ENCODE measurements around the gene ADAM23.

ADAM23 gene

GRCh38 chr2:206533977-206534376 is 90.6 kb downstream of the ADAM23 start:
- H3K27me3 ChIP-seq (ENCODE audit: low read length), result no peaks in the 10 kb centered on the region
- H3K9ac ChIP-seq (ENCODE audit: low read length), result no peak overlapping the region
- H3K4me2 ChIP-seq (ENCODE audit: low read depth, low read length, poor library complexity, severe bottlenecking), result no peak overlapping the region
- no peaks in the 10 kb centered on the region for H3F3A ChIP-seq (ENCODE audit: insufficient read depth)
- H3K9me2 ChIP-seq (replicated peaks; ENCODE audit: insufficient read depth, low read length), result no peaks in the 10 kb centered on the region
- no peak for TF ChIP-seq EZH2phosphoT487 (conservative IDR thresholded peaks at IDR 0.05; ENCODE audit: low read length)
- TF ChIP-seq, protein P1, sequence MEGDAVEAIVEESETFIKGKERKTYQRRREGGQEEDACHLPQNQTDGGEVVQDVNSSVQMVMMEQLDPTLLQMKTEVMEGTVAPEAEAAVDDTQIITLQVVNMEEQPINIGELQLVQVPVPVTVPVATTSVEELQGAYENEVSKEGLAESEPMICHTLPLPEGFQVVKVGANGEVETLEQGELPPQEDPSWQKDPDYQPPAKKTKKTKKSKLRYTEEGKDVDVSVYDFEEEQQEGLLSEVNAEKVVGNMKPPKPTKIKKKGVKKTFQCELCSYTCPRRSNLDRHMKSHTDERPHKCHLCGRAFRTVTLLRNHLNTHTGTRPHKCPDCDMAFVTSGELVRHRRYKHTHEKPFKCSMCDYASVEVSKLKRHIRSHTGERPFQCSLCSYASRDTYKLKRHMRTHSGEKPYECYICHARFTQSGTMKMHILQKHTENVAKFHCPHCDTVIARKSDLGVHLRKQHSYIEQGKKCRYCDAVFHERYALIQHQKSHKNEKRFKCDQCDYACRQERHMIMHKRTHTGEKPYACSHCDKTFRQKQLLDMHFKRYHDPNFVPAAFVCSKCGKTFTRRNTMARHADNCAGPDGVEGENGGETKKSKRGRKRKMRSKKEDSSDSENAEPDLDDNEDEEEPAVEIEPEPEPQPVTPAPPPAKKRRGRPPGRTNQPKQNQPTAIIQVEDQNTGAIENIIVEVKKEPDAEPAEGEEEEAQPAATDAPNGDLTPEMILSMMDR (IDR thresholded peaks at IDR 0.05; ENCODE audit: insufficient read depth, low read length, poor library complexity, severe bottlenecking), result no peak
- no peaks in the 10 kb centered on the region for H3K9me3 ChIP-seq (ENCODE audit: insufficient read depth, low read length)
- no peaks in the 10 kb centered on the region for H3K36me3 ChIP-seq (ENCODE audit: low read length)
- H2AFZ ChIP-seq (ENCODE audit: low read depth, low read length, severe bottlenecking), result no peak overlapping the region
- no peaks in the 10 kb centered on the region for H4K20me1 ChIP-seq (ENCODE audit: low read depth, low read length)
- H3K27ac ChIP-seq (ENCODE audit: low read depth, low read length), result no peak overlapping the region
- H3K4me3 ChIP-seq (ENCODE audit: insufficient read depth, low read length, poor library complexity, severe bottlenecking), result no peak overlapping the region
- no peaks in the 10 kb centered on the region for H3K79me2 ChIP-seq (ENCODE audit: insufficient read depth, low read length)

DNA sequence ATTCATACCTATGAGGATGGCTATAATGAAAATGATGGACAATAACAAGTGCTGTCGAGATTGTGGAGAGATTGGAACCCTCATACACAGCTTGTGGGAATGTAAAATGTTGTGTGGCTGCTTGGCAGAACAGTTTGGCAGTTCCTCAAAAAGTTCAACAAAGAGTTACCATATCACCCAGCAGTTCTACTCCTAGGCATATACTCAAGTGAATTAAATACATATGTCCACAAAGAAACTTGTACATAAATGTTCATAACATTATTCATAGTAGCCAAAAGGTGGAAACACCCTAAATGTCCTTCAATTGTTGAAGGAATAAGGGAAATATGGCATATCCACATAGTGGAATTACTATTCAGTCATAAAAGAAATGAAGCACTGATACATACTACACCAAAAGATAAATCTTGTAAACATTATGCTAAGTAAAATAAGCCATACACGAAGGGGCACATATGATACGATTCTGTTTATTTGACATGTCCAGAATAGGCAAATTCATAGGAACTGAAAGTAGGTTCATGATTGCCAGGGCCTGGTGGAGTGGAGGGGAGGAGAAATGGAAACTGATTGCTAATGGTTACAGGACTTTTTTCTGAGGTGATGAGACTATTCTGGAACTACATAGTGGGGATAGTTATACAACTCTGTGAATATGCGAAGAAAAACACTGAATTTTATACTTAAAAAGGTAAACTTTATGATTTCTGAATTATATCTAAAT is 92.1 kb downstream of the ADAM23 start:
- no peaks in the 10 kb centered on the region for H3K79me2 ChIP-seq (ENCODE audit: insufficient read depth, low read length)
- no peaks in the 10 kb centered on the region for H3K9me2 ChIP-seq (replicated peaks; ENCODE audit: insufficient read depth, low read length)

DNA sequence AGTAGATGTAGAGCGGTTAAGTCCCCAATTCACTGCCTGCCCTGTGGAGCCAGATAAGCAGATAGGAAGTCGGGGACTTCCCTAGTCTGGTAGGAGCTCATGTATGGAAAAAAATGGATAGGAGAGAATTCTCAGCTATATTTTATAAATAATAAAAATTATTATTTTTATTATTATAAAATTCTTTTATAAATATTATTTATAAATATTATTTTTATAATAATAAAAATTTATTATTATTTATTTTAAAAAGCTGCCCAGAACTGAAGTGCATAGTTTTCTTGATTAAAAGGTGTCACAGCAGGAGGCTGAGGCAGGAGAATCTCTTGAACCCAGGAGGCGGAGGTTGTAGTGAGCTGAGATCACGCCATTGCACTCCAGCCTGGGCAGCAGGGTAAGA is 97.4 kb downstream of the ADAM23 start:
- no peak overlapping the region for H2AFZ ChIP-seq (ENCODE audit: low read depth, low read length, severe bottlenecking)
- H3K27ac ChIP-seq (ENCODE audit: low read depth, low read length), result no peak overlapping the region
- TF ChIP-seq, protein P1 (IDR thresholded peaks at IDR 0.05; ENCODE audit: insufficient read depth, low read length, poor library complexity, severe bottlenecking), result no peak
- no peak for TF ChIP-seq EZH2phosphoT487 (conservative IDR thresholded peaks at IDR 0.05; ENCODE audit: low read length)

More for the DNA sequence above, 92.1 kb downstream of the ADAM23 start:
- Histone ChIP-seq H3K36me3 (ENCODE audit: low read length) (no peaks in the 10 kb centered on the region), H2AFZ (ENCODE audit: low read depth, low read length, severe bottlenecking) (no peak overlapping the region), H3K9me3 (ENCODE audit: insufficient read depth, low read length) (no peaks in the 10 kb centered on the region), H4K20me1 (ENCODE audit: low read depth, low read length) (no peaks in the 10 kb centered on the region), H3K4me2 (ENCODE audit: low read depth, low read length, poor library complexity, severe bottlenecking) (no peak overlapping the region), H3F3A (ENCODE audit: insufficient read depth) (no peaks in the 10 kb centered on the region), H3K4me3 (ENCODE audit: insufficient read depth, low read length, poor library complexity, severe bottlenecking) (no peak overlapping the region), H3K27me3 (ENCODE audit: low read length) (no peaks in the 10 kb centered on the region), H3K9ac (ENCODE audit: low read length) (no peak overlapping the region), H3K27ac (ENCODE audit: low read depth, low read length) (no peak overlapping the region)
- no peak for TF ChIP-seq EZH2phosphoT487 (conservative IDR thresholded peaks at IDR 0.05; ENCODE audit: low read length)
- TF ChIP-seq, protein P1 (IDR thresholded peaks at IDR 0.05; ENCODE audit: insufficient read depth, low read length, poor library complexity, severe bottlenecking), result no peak

More for the DNA sequence above, 97.4 kb downstream of the ADAM23 start:
- no peaks in the 10 kb centered on the region for H3F3A ChIP-seq (ENCODE audit: insufficient read depth)
- no peaks in the 10 kb centered on the region for H3K79me2 ChIP-seq (ENCODE audit: insufficient read depth, low read length)
- no peaks in the 10 kb centered on the region for H3K27me3 ChIP-seq (ENCODE audit: low read length)
- H3K9ac ChIP-seq (ENCODE audit: low read length), result no peak overlapping the region
- no peaks in the 10 kb centered on the region for H3K36me3 ChIP-seq (ENCODE audit: low read length)
- no peaks in the 10 kb centered on the region for H4K20me1 ChIP-seq (ENCODE audit: low read depth, low read length)
- no peak overlapping the region for H3K4me2 ChIP-seq (ENCODE audit: low read depth, low read length, poor library complexity, severe bottlenecking)
- no peaks in the 10 kb centered on the region for H3K9me3 ChIP-seq (ENCODE audit: insufficient read depth, low read length)
- H3K4me3 ChIP-seq (ENCODE audit: insufficient read depth, low read length, poor library complexity, severe bottlenecking), result no peak overlapping the region
- H3K9me2 ChIP-seq (replicated peaks; ENCODE audit: insufficient read depth, low read length), result no peaks in the 10 kb centered on the region
